ENCODE data around the gene GPAM.
"Not testable (repeated sequence)": the region's sequence is repeated elsewhere in the genome, so short reads cannot be mapped to it uniquely, and the experiment has no call there.

Gene GPAM

DNA sequence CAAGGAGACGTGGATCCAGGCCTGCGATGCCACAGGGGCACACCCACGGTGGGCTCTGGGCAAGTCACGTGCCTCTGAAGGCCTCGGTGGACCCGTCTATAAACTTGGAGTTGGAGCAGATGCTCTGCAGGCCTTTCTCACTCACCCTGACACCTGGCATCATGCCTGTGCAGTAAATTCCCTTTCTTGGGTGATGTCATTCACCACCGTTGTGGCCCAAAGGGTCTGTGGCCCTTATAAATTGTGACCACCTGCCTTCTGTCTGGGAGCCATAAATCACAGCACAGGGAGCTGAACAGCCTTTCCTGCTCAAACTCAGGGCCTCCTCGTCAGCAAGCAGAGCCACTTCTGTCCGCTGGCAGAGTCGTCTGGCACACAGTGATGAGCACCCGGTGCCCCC, 52.2 kb downstream of the GPAM start:
- DNase-seq, result no peak

DNA sequence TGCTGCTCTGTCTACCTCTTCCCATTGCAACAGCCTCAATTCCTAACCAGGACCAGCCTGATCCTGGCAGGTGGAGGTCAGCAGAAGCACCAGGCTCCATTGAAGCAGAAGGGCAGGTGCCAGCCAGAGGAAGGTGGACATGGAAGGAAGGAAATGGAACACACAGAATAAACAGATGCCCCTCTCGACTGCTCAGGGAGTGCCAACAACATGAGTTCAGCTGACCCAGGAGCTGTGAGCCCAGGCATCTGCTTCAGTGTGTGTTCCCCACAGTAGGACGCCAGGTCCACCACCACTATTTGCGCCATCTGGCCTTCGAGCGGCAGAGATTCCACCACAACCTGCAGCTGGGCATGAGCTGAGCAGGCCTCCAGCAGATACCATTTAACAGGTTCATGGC, 56.7 kb downstream of the GPAM start:
- no peak for DNase-seq

DNA sequence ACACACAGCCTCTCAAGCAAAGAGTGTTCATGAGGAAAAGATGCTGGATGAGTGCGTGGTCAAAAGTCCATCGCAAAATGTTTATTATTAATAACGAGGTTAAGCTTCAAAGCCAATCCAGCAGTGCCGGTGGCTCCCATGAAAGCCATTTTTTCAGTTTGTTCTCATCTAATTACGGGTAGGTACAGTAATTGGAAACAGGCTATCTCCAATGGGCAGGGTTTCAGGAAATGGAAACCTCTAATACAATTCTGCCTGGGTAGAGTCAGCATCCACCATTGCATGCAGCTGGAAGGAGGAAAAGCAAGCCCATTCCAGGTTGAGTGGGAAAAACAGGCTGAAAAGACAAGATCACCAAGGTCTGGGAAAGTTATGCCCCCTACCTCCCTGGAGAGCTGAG, 57.4 kb downstream of the GPAM start:
- no peak for DNase-seq

DNA sequence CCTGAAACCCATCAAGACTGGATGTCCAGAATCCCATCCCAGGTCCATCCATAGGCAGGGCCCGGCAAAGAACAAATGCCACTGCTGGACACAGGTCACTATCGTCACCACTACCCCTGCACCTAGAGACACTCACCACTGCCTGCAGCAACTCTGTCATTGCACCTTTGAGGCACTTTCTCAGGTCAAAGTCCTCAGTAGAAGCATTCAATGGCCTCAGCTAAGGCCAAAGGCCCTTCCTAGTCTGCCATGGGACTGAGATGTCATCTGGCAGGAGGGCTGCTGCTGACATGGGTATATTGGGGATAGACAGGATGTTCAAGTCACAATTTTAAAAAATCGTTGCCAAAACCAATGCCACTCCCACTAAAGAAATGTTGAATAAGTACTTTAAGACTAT, 58.7 kb downstream of the GPAM start:
- no peak for DNase-seq

DNA sequence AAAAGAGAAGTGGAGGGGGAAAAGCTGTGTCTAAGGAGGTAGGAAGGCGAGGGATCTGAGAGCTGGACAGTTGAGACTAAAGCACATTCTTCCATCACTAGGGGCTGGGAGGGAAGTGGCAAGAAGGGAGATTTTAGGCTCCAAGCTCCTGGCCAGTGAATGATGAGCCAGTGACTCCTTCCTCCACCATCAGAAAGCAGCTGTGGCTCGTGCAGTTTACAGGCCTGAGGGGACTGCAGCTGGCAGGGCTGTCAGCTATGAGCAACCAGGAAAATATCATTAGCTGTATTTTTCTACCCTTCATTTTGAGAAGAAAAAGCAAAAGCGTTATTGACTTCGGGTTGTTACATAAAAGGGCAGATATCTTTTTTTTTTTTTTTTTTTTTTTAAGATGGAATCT, 60.7 kb downstream of the GPAM start:
- DNase-seq, result no peak

DNA sequence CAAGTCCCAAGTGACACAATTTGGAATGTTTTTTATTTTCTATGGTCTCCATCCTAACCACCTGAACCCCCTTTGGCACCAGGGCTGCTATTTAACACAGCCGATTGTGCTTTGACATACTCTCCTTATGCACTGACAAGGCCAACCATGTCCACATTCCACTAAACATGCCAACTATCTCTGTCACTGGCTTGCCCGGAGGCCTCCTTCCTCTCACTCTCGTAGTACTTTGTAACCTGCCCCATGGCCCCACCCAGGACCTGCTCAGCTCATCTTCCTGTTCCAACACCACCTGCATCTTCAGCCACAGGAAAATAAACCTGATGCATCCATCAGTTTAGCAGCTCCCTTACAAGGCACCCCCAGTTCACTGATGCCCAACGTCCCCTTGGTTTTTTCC, 63.1 kb downstream of the GPAM start:
- no peak for DNase-seq

DNA sequence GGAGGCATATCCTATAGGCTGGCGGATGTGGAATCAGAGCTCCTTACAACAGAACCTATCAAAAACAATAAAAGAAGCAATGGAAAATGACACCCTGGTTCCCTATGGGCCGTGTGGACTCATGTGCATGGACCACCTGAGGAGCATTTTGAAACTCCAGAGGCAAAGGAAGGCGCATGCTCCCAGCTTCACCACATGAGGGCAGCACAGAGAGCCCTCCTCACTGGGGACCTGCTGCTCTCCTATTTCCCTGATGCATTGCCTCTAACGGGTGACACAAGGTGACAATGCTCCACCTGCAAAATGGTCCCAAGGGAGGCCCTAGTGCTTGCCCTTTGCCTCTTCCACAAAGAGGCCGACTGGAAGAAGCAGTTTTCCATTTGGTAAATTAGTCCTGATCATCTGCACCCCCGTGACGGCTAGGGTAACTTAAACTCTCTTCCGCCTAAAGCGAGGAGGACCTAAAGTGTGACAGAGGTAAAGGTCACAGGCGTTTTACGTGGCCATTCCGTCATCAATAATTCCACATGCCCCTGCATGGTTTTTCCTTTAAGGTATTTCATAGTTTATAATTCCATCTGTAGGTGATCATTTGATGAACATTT, 67.7 kb downstream of the GPAM start:
- DNase-seq, result peak; percentile 18

DNA sequence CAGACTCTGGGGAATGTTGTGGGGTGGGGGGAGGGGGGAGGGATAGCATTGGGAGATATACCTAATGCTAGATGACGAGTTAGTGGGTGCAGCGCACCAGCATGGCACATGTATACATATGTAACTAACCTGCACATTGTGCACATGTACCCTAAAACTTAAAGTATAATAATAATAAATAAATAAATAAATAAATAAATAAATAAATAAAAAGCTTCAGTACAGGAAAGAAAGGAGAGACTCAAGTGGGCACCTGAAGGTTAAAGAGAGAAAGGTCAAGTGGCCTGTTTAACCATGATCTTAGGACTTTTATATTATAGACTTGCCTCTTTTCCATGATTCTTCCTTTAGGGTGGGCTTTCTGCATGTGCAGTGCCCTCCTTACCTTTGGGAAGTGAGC, 73.8 kb downstream of the GPAM start:
- DNase-seq, result not testable (repeated sequence)

All from stimulated activated naive CD4-positive, alpha-beta T cell treated with Interleukin-2 at 50 U/mL for 16 hours (primary cell).